ENCODE data around the gene SSC5D.

GRCh38 chr19:55449469-55449868, 38.8 kb upstream of the SSC5D start:
- TF ChIP-seq, protein P1, sequence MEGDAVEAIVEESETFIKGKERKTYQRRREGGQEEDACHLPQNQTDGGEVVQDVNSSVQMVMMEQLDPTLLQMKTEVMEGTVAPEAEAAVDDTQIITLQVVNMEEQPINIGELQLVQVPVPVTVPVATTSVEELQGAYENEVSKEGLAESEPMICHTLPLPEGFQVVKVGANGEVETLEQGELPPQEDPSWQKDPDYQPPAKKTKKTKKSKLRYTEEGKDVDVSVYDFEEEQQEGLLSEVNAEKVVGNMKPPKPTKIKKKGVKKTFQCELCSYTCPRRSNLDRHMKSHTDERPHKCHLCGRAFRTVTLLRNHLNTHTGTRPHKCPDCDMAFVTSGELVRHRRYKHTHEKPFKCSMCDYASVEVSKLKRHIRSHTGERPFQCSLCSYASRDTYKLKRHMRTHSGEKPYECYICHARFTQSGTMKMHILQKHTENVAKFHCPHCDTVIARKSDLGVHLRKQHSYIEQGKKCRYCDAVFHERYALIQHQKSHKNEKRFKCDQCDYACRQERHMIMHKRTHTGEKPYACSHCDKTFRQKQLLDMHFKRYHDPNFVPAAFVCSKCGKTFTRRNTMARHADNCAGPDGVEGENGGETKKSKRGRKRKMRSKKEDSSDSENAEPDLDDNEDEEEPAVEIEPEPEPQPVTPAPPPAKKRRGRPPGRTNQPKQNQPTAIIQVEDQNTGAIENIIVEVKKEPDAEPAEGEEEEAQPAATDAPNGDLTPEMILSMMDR (IDR thresholded peaks at IDR 0.05) = no peak
- TF ChIP-seq POLR2A (IDR thresholded peaks at IDR 0.05) = no peak

All from thyroid gland (tissue), 4 donors.